Parathyroid adenoma (tissue), 2 donors: Measurements from ENCODE around the gene IFI44L.

ENCODE experiments used
- H2AFZ ChIP-seq: fragments of 300-600 bp; sonication (generic); one replicate; pipeline ENCODE4 v1.7.0; 2017; ENCODE audit warnings: antibody characterized with exemption, mild to moderate bottlenecking
- H3K27ac ChIP-seq: fragments of 300-600 bp; sonication (generic); one replicate; pipeline ENCODE4 v1.7.0; 2017
- H3K27me3 ChIP-seq: fragments of 300-600 bp; sonication (generic); one replicate; pipeline ENCODE4 v1.7.0; 2017; ENCODE audit warnings: low read length; ENCODE audit not compliant: control insufficient read depth, insufficient read depth
- H3K36me3 ChIP-seq: fragments of 300-600 bp; sonication (generic); one replicate; pipeline ENCODE4 v1.7.0; 2017; ENCODE audit warnings: low read length; ENCODE audit not compliant: control insufficient read depth, insufficient read depth
- H3K4me1 ChIP-seq: fragments of 300-600 bp; sonication (generic); one replicate; pipeline ENCODE4 v1.7.0; 2017; ENCODE audit warnings: control low read depth
- H3K4me2 ChIP-seq: fragments of 300-600 bp; sonication (generic); one replicate; pipeline ENCODE4 v1.7.0; 2017; ENCODE audit warnings: low read length
- H3K4me3 ChIP-seq: fragments of 300-600 bp; sonication (generic); one replicate; pipeline ENCODE4 v1.7.0; 2017; ENCODE audit warnings: low read depth, low read length
- H3K79me2 ChIP-seq: fragments of 300-600 bp; sonication (generic); one replicate; pipeline ENCODE4 v1.7.0; 2017; ENCODE audit warnings: control low read depth
- H3K9ac ChIP-seq: fragments of 300-600 bp; sonication (generic); one replicate; pipeline ENCODE4 v1.7.0; 2017; ENCODE audit warnings: mild to moderate bottlenecking
- H3K9me3 ChIP-seq: fragments of 300-600 bp; sonication (generic); one replicate; pipeline ENCODE4 v1.7.0; 2017; ENCODE audit warnings: low read length; ENCODE audit not compliant: control insufficient read depth
- CTCF ChIP-seq: fragments of 300-600 bp; sonication (generic); IDR thresholded peaks from one replicate; pipeline ENCODE4 v1.7.0; 2017; ENCODE audit warnings: antibody characterized with exemption, mild to moderate bottlenecking
- donor health status: primary hyperparathyroidism.

The IFI44L gene

GRCh38 chr1:78587211-78587610 lies 33.0 kb upstream of the IFI44L start:
- Histone ChIP-seq H2AFZ (no peak overlapping the region), H3K27me3 (no peaks in the 10 kb centered on the region), H3K9ac (no peak overlapping the region), H3K79me2 (no peaks in the 10 kb centered on the region), H3K9me3 (no peaks in the 10 kb centered on the region), H3K4me1 (no peaks in the 10 kb centered on the region), H3K27ac (no peak overlapping the region), H3K4me3 (no peak overlapping the region), H3K4me2 (no peak overlapping the region), H3K36me3 (no peaks in the 10 kb centered on the region)
- TF ChIP-seq CTCF, result no peak

- Histone ChIP-seq H3K4me3 (no peak overlapping the region), H2AFZ (no peak overlapping the region), H3K9ac (no peak overlapping the region), H3K4me1 (no peaks in the 10 kb centered on the region), H3K79me2 (no peaks in the 10 kb centered on the region), H3K9me3 (no peaks in the 10 kb centered on the region), H3K27me3 (no peaks in the 10 kb centered on the region), H3K27ac (no peak overlapping the region), H3K4me2 (no peak overlapping the region), H3K36me3 (no peaks in the 10 kb centered on the region)
- TF ChIP-seq CTCF, result no peak
These were observed 28.3 kb upstream of the IFI44L start for GRCh38 chr1:78591971-78592370.

- no peaks in the 10 kb centered on the region for H3K36me3 ChIP-seq
- no peak overlapping the region for H3K4me3 ChIP-seq
- no peaks in the 10 kb centered on the region for H3K27me3 ChIP-seq
- no peaks in the 10 kb centered on the region for H3K4me1 ChIP-seq
- H3K9ac ChIP-seq, result no peak overlapping the region
- H2AFZ ChIP-seq, result no peak overlapping the region
- no peak overlapping the region for H3K27ac ChIP-seq
- TF ChIP-seq CTCF, result no peak
- no peaks in the 10 kb centered on the region for H3K79me2 ChIP-seq
- H3K4me2 ChIP-seq, result no peak overlapping the region
- H3K9me3 ChIP-seq, result no peaks in the 10 kb centered on the region
These were observed 21.0 kb upstream of the IFI44L start for GRCh38 chr1:78599294-78599693.

GRCh38 chr1:78601068-78601467 lies 19.2 kb upstream of the IFI44L start:
- H3K36me3 ChIP-seq, result no peaks in the 10 kb centered on the region
- H2AFZ ChIP-seq, result no peak overlapping the region

More at GRCh38 chr1:78601068-78601467, 19.2 kb upstream of the IFI44L start:
- no peak overlapping the region for H3K4me3 ChIP-seq
- TF ChIP-seq CTCF, result no peak
- H3K4me2 ChIP-seq, result no peak overlapping the region
- H3K27me3 ChIP-seq, result no peaks in the 10 kb centered on the region
- H3K9ac ChIP-seq, result no peak overlapping the region
- no peaks in the 10 kb centered on the region for H3K79me2 ChIP-seq
- no peaks in the 10 kb centered on the region for H3K4me1 ChIP-seq
- no peaks in the 10 kb centered on the region for H3K9me3 ChIP-seq
- H3K27ac ChIP-seq, result no peak overlapping the region
